GM11168 (cell line): ENCODE measurements around the gene MIDN.
"Not testable (repeated sequence)": the region's sequence is repeated elsewhere in the genome, so short reads cannot be mapped to it uniquely, and the experiment has no call there.

Experiments
- in situ Hi-C: fragments of 300-500 bp; cut with MboI; formaldehyde crosslinking; loops from one replicate; pipeline ENCODE4 v1.12.0; 2022; ENCODE audit warnings: low sequenced_read_pairs; ENCODE audit not compliant: unreplicated experiment

The MIDN gene

DNA sequence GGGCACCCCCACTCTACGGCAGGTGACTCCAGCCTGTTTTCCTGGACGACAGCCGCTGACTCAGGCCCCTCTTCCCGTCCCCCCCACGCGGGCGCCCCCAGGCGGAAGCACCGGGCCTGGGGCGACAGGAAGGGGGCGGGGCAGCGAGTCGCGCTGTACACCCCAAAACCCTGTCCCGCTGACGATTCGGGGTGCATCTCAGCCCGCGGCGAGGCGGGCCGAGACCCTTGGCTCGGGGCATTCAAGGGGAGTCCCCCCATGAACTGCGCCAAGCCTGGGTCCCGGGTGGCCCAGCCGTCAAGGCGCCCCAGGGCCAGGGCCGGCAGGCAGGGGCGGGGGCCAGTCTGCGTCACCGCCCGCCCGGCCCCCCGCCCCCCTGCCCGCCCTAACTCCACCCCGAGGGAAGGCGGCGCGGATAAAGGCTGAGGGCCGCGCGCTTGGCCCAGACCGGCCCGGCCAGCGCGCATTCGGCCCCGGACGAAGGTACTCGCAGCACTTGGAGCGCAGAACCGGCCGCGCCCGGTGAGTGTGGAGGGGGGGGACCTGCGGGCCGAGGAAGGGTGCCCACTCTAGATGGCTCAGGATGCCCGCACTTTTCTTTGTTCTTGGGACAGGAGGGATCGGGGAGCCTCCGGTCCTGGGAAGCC is at the start of gene MIDN:
Gene MIDN (plus strand): TSS at position 445 of the 647 bp plus-strand sequence. CDS start 1,714 bp downstream, outside the sequence.
- in situ Hi-C loops = no loop called here

DNA sequence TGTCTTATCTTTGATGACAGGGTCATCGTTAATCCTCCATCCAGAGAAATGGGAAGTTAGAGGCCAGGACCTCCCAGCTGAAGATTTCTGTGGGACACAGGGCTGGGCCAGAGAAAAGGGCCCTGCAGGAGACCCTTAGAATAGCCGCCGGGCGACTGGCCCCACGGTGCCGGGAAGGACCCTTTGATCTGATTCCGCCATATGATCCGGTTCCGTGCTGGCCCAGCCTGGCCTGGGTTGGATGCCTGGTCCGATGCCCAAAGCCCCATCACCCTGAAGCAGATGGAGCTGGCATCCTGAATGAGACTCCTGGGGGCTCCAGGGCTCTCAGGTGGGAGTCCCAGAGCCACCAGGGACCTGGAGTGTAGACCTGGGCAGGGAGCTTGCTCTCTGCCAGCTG is 48.9 kb upstream of the MIDN start:
- in situ Hi-C loops = no loop called here

GRCh38 chr19:1200614-1201013 is 47.8 kb upstream of the MIDN start:
- in situ Hi-C loops = loop anchor here (5.0 kb wide), 1 partner anchor 83 kb away; no protein-coding TSS in a partner anchor

DNA sequence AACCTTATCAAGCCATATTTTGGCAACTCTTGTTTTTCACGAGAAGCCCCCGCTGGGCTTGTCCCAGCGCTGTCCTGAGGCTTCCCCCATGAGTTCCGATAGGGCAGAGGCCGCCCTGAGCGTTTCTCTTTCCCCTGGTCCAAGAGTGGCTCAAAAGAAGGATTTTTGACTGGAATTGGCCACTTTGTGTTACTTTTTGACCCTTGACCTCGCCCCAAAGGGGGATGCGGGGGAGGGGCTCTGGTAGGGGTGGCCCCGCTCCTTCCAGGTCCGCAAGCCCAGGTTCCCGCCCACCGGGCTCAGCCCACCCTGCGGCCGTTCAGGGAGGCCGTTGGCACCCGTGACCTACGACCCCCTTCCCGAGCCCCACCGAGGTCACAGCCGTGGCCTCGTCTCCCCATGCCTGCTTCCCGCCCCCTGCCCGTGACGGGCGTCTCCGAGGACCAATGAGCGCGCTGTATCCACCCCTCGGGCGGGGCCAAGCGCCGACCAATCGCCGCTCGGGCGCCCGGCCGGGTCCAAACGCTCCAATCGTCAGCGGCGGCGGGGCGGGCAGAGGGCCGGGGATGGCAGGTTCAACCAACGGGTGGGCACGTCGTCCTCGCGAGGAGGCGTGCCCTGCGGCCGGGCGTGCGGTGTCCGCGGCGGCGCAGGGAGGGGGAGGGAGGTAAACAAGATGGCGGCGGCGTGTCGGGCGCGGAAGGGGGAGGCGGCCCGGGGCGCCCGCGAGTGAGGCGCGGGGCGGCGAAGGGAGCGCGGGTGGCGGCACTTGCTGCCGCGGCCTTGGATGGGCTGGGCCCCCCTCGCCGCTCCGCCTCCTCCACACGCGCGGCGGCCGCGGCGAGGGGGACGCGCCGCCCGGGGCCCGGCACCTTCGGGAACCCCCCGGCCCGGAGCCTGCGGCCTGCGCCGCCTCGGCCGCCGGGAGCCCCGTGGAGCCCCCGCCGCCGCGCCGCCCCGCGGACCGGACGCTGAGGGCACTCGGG is 43.0 kb upstream of the MIDN start, which contains the start of gene STK11:
Gene STK11 (plus strand): TSS at position 665 of the 986 bp plus-strand sequence. CDS start 1,136 bp downstream, outside the sequence.
- in situ Hi-C loops = no loop called here

GRCh38 chr19:1206150-1206863 is 42.1 kb upstream of the MIDN start:
- in situ Hi-C loops = no loop called here

GRCh38 chr19:1206864-1207450 is 41.4 kb upstream of the MIDN start:
- in situ Hi-C loops = no loop called here

DNA sequence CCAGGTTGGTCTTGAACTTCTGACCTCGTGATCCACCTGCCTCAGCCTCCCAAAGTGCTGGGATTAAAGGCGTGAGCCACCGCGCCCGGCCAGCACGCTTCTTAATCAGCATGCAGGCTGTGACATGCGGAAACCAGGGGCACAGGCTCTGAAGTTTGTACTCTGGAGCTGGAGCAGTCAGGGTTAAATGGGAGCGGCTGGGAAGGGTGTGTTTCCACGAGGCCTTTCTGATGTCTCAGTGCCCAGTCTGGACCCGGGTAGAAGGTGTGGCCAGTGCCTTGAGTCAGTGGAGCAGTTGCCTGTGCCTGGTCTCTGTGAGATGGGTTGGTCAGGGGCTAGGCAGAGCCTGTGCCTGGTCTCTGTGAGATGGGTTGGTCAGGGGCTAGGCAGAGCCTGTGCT is 39.6 kb upstream of the MIDN start:
- in situ Hi-C loops = not testable (repeated sequence)

DNA sequence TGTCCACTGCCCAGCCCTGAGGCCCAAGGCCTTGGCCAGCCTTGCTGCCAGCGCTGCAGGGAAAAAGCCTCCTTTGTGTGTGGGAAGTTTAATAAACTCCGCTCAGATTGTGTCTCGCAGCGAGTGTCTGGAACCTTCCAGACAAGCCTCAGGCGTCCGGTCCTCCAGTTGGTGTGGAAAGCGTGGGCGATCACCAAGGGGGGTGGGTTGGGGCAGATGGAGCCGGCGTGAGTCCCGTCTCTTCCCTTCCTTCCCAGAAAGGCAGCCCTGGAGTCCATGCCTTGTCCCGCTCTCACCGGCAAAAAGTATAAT is 38.2 kb upstream of the MIDN start:
- in situ Hi-C loops = no loop called here

GRCh38 chr19:1211494-1212234 is 36.7 kb upstream of the MIDN start:
- in situ Hi-C loops = no loop called here

GRCh38 chr19:1213391-1214286 is 34.7 kb upstream of the MIDN start:
- in situ Hi-C loops = no loop called here

GRCh38 chr19:1214299-1214861 is 34.0 kb upstream of the MIDN start:
- in situ Hi-C loops = no loop called here

GRCh38 chr19:1214862-1215731 is 33.3 kb upstream of the MIDN start:
- in situ Hi-C loops = no loop called here

GRCh38 chr19:1216756-1217155 is 31.6 kb upstream of the MIDN start:
- in situ Hi-C loops = no loop called here

DNA sequence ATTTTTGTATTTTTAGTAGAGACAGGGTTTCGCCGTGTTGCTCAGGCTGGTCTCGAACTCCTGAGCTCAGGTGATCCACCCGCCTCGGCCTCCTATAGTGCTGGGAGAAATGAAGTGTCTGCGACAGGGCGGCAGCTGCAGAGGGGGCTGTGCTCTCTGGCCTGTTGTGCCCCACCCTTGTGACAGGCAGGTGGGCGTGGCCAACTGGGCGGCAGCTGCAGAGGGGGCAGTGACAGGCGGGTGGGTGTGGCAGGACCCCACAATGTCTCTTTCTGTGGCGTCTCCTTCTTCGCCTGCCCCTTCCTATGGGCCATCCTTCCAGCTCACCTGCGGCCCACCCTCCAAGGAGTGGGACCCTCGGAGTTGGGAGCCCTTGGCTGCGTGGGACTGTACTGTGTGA is 31.0 kb upstream of the MIDN start:
- in situ Hi-C loops = no loop called here

DNA sequence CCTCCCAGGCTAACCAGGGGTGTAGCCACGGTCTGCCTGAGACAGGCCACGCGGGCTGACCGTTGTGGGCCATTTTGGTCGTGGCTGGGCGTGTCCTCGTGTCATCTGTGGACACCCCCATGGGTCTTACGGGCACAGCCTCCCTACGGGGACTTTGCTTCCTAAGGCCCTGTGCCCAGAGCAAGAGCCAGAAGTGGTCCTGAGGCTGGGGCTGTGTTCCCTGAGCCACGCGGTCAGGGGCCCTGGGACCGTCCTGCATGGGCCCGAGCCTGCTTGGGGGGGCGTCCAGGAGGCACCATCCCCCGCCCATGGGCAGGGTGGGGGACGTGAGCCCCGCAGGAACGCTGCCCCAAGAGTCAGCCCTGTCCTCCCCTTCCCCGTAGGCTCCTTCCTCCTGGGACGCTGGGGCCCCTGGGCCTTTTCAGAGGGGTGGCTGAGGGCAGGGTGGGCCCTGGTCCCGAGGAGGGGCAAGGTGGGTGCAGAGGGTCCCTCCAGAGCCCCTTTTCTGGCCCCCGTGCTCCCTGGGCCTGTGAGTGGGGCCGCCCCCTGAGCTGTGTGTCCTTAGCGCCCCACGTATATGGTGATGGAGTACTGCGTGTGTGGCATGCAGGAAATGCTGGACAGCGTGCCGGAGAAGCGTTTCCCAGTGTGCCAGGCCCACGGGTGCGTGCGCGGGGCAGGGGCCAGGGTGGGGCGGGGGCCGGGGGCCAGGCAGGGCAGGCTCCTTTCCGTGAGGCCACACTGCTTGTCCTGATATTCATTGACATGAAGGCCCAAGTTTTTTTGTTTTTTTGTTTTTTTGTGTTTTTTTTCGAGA is 29.4 kb upstream of the MIDN start:
- in situ Hi-C loops = no loop called here

- in situ Hi-C loops = no loop called here
Observed at GRCh38 chr19:1219786-1220476, 28.5 kb upstream of the MIDN start.
